ENCODE measurements around the gene SDR42E1. TPM values are rescaled to one million over a fixed set of nuclear protein-coding genes. Genes with fewer than 3 reads are reported as not detected.

The SDR42E1 gene
- total RNA-seq, 4 donors from 2014 or later = under 0.01 to 0.59 (median 0.26) TPM

- DNase-seq (ENCODE audit: low spot score in 2 of 2) = no peak
- TF ChIP-seq CTCF (IDR thresholded peaks at IDR 0.05) = no peak
- no peak for TF ChIP-seq EP300 (IDR thresholded peaks at IDR 0.05)
- TF ChIP-seq POLR2A (IDR thresholded peaks at IDR 0.05) = no peak
- Histone ChIP-seq H3K27ac (no peak overlapping the region), H3K9me3 (no peaks in the 10 kb centered on the region), H3K4me3 (no peak overlapping the region), H3K27me3 (no peaks in the 10 kb centered on the region), H3K36me3 (no peaks in the 10 kb centered on the region), H3K4me1 (no peaks in the 10 kb centered on the region)
- 32 to 54% methylated on average over 2 of the region's 2 CpGs for WGBS, 2 donors
Observed at GRCh38 chr16:82045465-82045864, 34.2 kb upstream of the SDR42E1 start.

- Histone ChIP-seq H3K27me3 (no peaks in the 10 kb centered on the region), H3K4me1 (no peaks in the 10 kb centered on the region), H3K36me3 (no peaks in the 10 kb centered on the region), H3K27ac (no peak overlapping the region), H3K9me3 (no peaks in the 10 kb centered on the region), H3K4me3 (no peak overlapping the region)
- TF ChIP-seq CTCF (IDR thresholded peaks at IDR 0.05) (no peak), EP300 (IDR thresholded peaks at IDR 0.05) (no peak), POLR2A (IDR thresholded peaks at IDR 0.05) (no peak)
- WGBS, 2 donors = 69 to 76% methylated on average over 3 of the region's 3 CpGs
- no peak for DNase-seq (ENCODE audit: low spot score in 2 of 2)
Observed at GRCh38 chr16:82044585-82044911, 33.3 kb upstream of the SDR42E1 start.

- WGBS, 2 donors = 57 to 61% methylated on average over 6 of the region's 6 CpGs
- no peak overlapping the region for H3K27ac ChIP-seq
- no peaks in the 10 kb centered on the region for H3K9me3 ChIP-seq
Observed at GRCh38 chr16:82043680-82044584, 32.7 kb upstream of the SDR42E1 start.

GRCh38 chr16:82042846-82043245 lies 31.6 kb upstream of the SDR42E1 start:
- no peaks in the 10 kb centered on the region for H3K4me1 ChIP-seq
- H3K27ac ChIP-seq = no peak overlapping the region
- TF ChIP-seq EP300 (IDR thresholded peaks at IDR 0.05) = no peak
- TF ChIP-seq CTCF (IDR thresholded peaks at IDR 0.05) = no peak
- no peak for TF ChIP-seq POLR2A (IDR thresholded peaks at IDR 0.05)
- H3K4me3 ChIP-seq = no peak overlapping the region
- no peak for DNase-seq (ENCODE audit: low spot score in 2 of 2)
- 82 to 83% methylated on average over 2 of the region's 2 CpGs for WGBS, 2 donors
- H3K36me3 ChIP-seq = no peaks in the 10 kb centered on the region
- no peaks in the 10 kb centered on the region for H3K27me3 ChIP-seq
- no peaks in the 10 kb centered on the region for H3K9me3 ChIP-seq

More at GRCh38 chr16:82043680-82044584, 32.7 kb upstream of the SDR42E1 start:
- DNase-seq (ENCODE audit: low spot score in 2 of 2) = no peak
- H3K4me3 ChIP-seq = no peak overlapping the region
- H3K36me3 ChIP-seq = no peaks in the 10 kb centered on the region
- H3K27me3 ChIP-seq = no peaks in the 10 kb centered on the region
- no peak for TF ChIP-seq CTCF (IDR thresholded peaks at IDR 0.05)
- TF ChIP-seq POLR2A (IDR thresholded peaks at IDR 0.05) = no peak
- TF ChIP-seq EP300 (IDR thresholded peaks at IDR 0.05) = no peak
- no peaks in the 10 kb centered on the region for H3K4me1 ChIP-seq

GRCh38 chr16:82042144-82042543 lies 30.9 kb upstream of the SDR42E1 start:
- no peak for DNase-seq (ENCODE audit: low spot score in 2 of 2)
- WGBS, 2 donors = 77 to 96% methylated on average over 7 to 8 of the region's 8 CpGs

More at GRCh38 chr16:82042144-82042543, 30.9 kb upstream of the SDR42E1 start:
- no peaks in the 10 kb centered on the region for H3K4me1 ChIP-seq
- no peak overlapping the region for H3K27ac ChIP-seq
- no peaks in the 10 kb centered on the region for H3K36me3 ChIP-seq
- no peak for TF ChIP-seq POLR2A (IDR thresholded peaks at IDR 0.05)
- TF ChIP-seq CTCF (IDR thresholded peaks at IDR 0.05) = no peak
- TF ChIP-seq EP300 (IDR thresholded peaks at IDR 0.05) = no peak
- H3K27me3 ChIP-seq = no peaks in the 10 kb centered on the region
- no peaks in the 10 kb centered on the region for H3K9me3 ChIP-seq
- H3K4me3 ChIP-seq = no peak overlapping the region

Measured in tibial nerve (tissue), 4 donors.